GM23248 (cell line): ENCODE results near the gene CTNNA3. TPM values are rescaled to one million over a fixed set of nuclear protein-coding genes. Genes with fewer than 3 reads are reported as not detected.

Experiments
- DNase-seq: peaks from one replicate; pipeline ENCODE4 v3.0.0-alpha.2; 2015
- H2AFZ ChIP-seq: fragments of 200-600 bp; sonication (generic); 2 replicates; pipeline ENCODE4 v1.6.1; 2016; ENCODE audit warnings: antibody characterized with exemption
- H3F3A ChIP-seq: fragments of 200-600 bp; sonication (generic); 2 replicates; pipeline ENCODE4 v1.6.1; 2016; ENCODE audit warnings: mild to moderate bottlenecking, antibody characterized with exemption, mixed run types; ENCODE audit not compliant: insufficient read depth
- H3K27ac ChIP-seq: fragments of 200-600 bp; sonication (generic); 2 replicates; pipeline ENCODE4 v1.5.1; 2016; ENCODE audit warnings: mild to moderate bottlenecking
- H3K27me3 ChIP-seq: fragments of 200-600 bp; sonication (generic); replicated peaks from 2 replicates; pipeline ENCODE4 v1.6.1; 2016; ENCODE audit warnings: mild to moderate bottlenecking; ENCODE audit not compliant: insufficient read depth
- H3K36me3 ChIP-seq: fragments of 200-600 bp; sonication (generic); 2 replicates; pipeline ENCODE4 v1.6.1; 2016; ENCODE audit warnings: low read depth, mild to moderate bottlenecking
- H3K4me1 ChIP-seq: fragments of 200-600 bp; sonication (generic); 2 replicates; pipeline ENCODE4 v1.6.1; 2016; ENCODE audit warnings: mild to moderate bottlenecking; ENCODE audit not compliant: insufficient read depth
- H3K4me2 ChIP-seq: fragments of 200-600 bp; sonication (generic); one replicate; pipeline ENCODE4 v1.6.1; 2016; ENCODE audit warnings: mild to moderate bottlenecking; ENCODE audit not compliant: unreplicated experiment
- H3K4me3 ChIP-seq: fragments of 200-600 bp; sonication (generic); 2 replicates; pipeline ENCODE4 v1.5.1; 2016; ENCODE audit warnings: mild to moderate bottlenecking
- H3K79me2 ChIP-seq: fragments of 200-600 bp; sonication (generic); 2 replicates; pipeline ENCODE4 v1.6.1; 2016; ENCODE audit warnings: mild to moderate bottlenecking; ENCODE audit not compliant: insufficient read depth
- H3K9ac ChIP-seq: fragments of 200-600 bp; sonication (generic); 2 replicates; pipeline ENCODE4 v1.6.1; 2016; ENCODE audit warnings: mild to moderate bottlenecking
- H3K9me2 ChIP-seq: fragments of 200-600 bp; sonication (generic); 2 replicates; pipeline ENCODE4 v1.6.1; 2016; ENCODE audit warnings: mixed run types, mild to moderate bottlenecking, moderate library complexity; ENCODE audit not compliant: insufficient read depth
- H3K9me3 ChIP-seq: fragments of 200-600 bp; sonication (generic); one replicate; pipeline ENCODE4 v1.6.1; 2017; ENCODE audit warnings: low read depth
- H4K20me1 ChIP-seq: fragments of 200-600 bp; sonication (generic); 2 replicates; pipeline ENCODE4 v1.6.0; 2016; ENCODE audit not compliant: insufficient read depth
- EZH2 ChIP-seq: fragments of 200-600 bp; sonication (generic); IDR thresholded peaks from 2 replicates; pipeline ENCODE4 v1.6.1; 2018; ENCODE audit warnings: antibody characterized with exemption, mild to moderate bottlenecking; ENCODE audit not compliant: insufficient read depth, poor library complexity, severe bottlenecking
- EZH2phosphoT487 ChIP-seq: fragments of 200-600 bp; sonication (generic); IDR thresholded peaks from 2 replicates; pipeline ENCODE4 v1.6.1; 2018; ENCODE audit warnings: antibody characterized with exemption, moderate library complexity, mild to moderate bottlenecking, low read depth; ENCODE audit not compliant: insufficient read depth
- in situ Hi-C: fragments of 300-500 bp; cut with MboI; formaldehyde crosslinking; loops from 2 replicates; pipeline ENCODE4 v1.15.0; 2020
- microRNA-seq: library from miRNA; unstranded; fragments of <30 nt; microRNA quantifications from one replicate; pipeline ENCODE4, GENCODE V29; 2016; ENCODE audit warnings: borderline number of aligned reads
- polyA plus RNA-seq: library from polyadenylated mRNA; unstranded; fragments of >200 nt; fragmentation: Nextera tagmentation; extraction: Ambion mirVana; gene quantifications from 2 replicates; pipeline ENCODE4 v1.2.1, GENCODE V29; 2016
- small RNA-seq: library from RNA; depleted of rRNA; stranded (forward); fragments of <200 nt; gene quantifications from one replicate; pipeline ENCODE3, GENCODE V24; 2014; ENCODE audit warnings: low read depth, low replicate concordance
- total RNA-seq: library from RNA; depleted of rRNA; stranded (reverse); fragments of >200 nt; shearing (Covaris generic); gene quantifications from 2 replicates; pipeline ENCODE4 v1.2.3, GENCODE V29; 2014; rRNA removed

CTNNA3 gene
- total and polyA plus RNA-seq, 2 experiments from 2014 or later, result not detected

- Histone ChIP-seq H3K9me2 (no peaks in the 10 kb centered on the region), H3K27ac (no peak overlapping the region), H3K4me3 (no peak overlapping the region), H3F3A (no peaks in the 10 kb centered on the region), H3K9me3 (no peaks in the 10 kb centered on the region), H3K4me2 (no peak overlapping the region), H3K36me3 (no peaks in the 10 kb centered on the region), H3K4me1 (no peaks in the 10 kb centered on the region), H2AFZ (no peak overlapping the region), H3K9ac (no peak overlapping the region), H4K20me1 (no peaks in the 10 kb centered on the region), H3K79me2 (no peaks in the 10 kb centered on the region), H3K27me3 (no peaks in the 10 kb centered on the region)
- in situ Hi-C loops, result no loop called here
- TF ChIP-seq EZH2 (no peak), EZH2phosphoT487 (no peak)
- DNase-seq, result no peak
Measured at GRCh38 chr10:65864036-65864435, 1832.0 kb downstream of the CTNNA3 start.

Small RNA genes within 50 kb of the gene (microRNA-seq; reads per million reads assigned to microRNA genes)
- gene MIR7151, result not detected

Small RNA genes within 50 kb of the gene (small RNA-seq; reads per million reads assigned to genes)
- gene AL607023.1 (not detected), gene MIR7151 (not detected)

Other genes with a start within 250 kb of the CTNNA3 start
- 0.76 and 3.4 TPM in 2 replicates for gene DNAJC12, start 142.0 kb upstream of the CTNNA3 start, total RNA-seq
- 1.2 and 1.4 TPM in 2 replicates for gene DNAJC12, start 142.0 kb upstream of the CTNNA3 start, polyA plus RNA-seq
- 14.6 and 15.7 TPM in 2 replicates for gene SIRT1, start 188.5 kb upstream of the CTNNA3 start, total RNA-seq
- gene SIRT1, start 188.5 kb upstream of the CTNNA3 start, polyA plus RNA-seq, result 9.4 and 10.1 TPM in 2 replicates